GM23338 (cell line): Measurements from ENCODE around the gene TCF7L2. TPM values are rescaled to one million over a fixed set of nuclear protein-coding genes. Genes with fewer than 3 reads are reported as not detected.

ENCODE experiments used
- ATAC-seq: fragments of 200-7000 bp; cut with Tn5 transposase; 3 replicates; pipeline ENCODE4 v1.9.1; 2020
- DNase-seq: peaks from one replicate; pipeline ENCODE4 v3.0.0-alpha.2; 2015; ENCODE audit warnings: low spot score
- H2AFZ ChIP-seq: fragments of 200-600 bp; sonication (generic); 2 replicates; pipeline ENCODE4 v1.8.0; 2016; ENCODE audit warnings: antibody characterized with exemption, mild to moderate bottlenecking, moderate library complexity
- H3F3A ChIP-seq: fragments of 200-600 bp; sonication (generic); replicated peaks from 2 replicates; pipeline ENCODE4 v1.8.0; 2017; ENCODE audit warnings: antibody characterized with exemption, mixed run types, low read depth
- H3K27ac ChIP-seq: fragments of 200-600 bp; sonication (generic); 2 replicates; pipeline ENCODE4 v1.6.1; 2016; ENCODE audit warnings: low read depth
- H3K27me3 ChIP-seq: fragments of 200-600 bp; sonication (generic); 2 replicates; pipeline ENCODE4 v1.8.0; 2016; ENCODE audit warnings: mild to moderate bottlenecking, mixed run types, moderate library complexity; ENCODE audit not compliant: insufficient read depth
- H3K36me3 ChIP-seq: fragments of 200-600 bp; sonication (generic); 2 replicates; pipeline ENCODE4 v1.8.0; 2016; ENCODE audit warnings: mild to moderate bottlenecking; ENCODE audit not compliant: insufficient read depth
- H3K4me1 ChIP-seq: fragments of 200-600 bp; sonication (generic); 2 replicates; pipeline ENCODE4 v1.8.0; 2016; ENCODE audit warnings: mild to moderate bottlenecking, moderate library complexity; ENCODE audit not compliant: insufficient read depth
- H3K4me2 ChIP-seq: fragments of 200-600 bp; sonication (generic); 2 replicates; pipeline ENCODE4 v1.7.1; 2017; ENCODE audit warnings: mixed run types
- H3K4me3 ChIP-seq: fragments of 200-600 bp; sonication (generic); 2 replicates; pipeline ENCODE4 v1.6.1; 2016; ENCODE audit warnings: mixed run types
- H3K79me2 ChIP-seq: fragments of 200-600 bp; sonication (generic); replicated peaks from 2 replicates; pipeline ENCODE4 v1.8.0; 2017; ENCODE audit warnings: mild to moderate bottlenecking; ENCODE audit not compliant: insufficient read depth
- H3K9me2 ChIP-seq: fragments of 200-600 bp; sonication (generic); 2 replicates; pipeline ENCODE4 v1.8.0; 2017; ENCODE audit not compliant: insufficient read depth
- H4K20me1 ChIP-seq: fragments of 200-600 bp; sonication (generic); replicated peaks from 2 replicates; pipeline ENCODE4 v1.8.0; 2017; ENCODE audit warnings: mild to moderate bottlenecking; ENCODE audit not compliant: insufficient read depth
- H3K27ac Mint-ChIP-seq: 2 replicates; pipeline ENCODE4 v1.8.0; 2020; ENCODE audit warnings: inconsistent platforms, mild to moderate bottlenecking, moderate library complexity, mixed read lengths
- H3K27me3 Mint-ChIP-seq: 3 replicates; pipeline ENCODE4 v1.8.0; 2022; ENCODE audit warnings: low read depth, mild to moderate bottlenecking, moderate library complexity, mixed read lengths, inconsistent platforms; ENCODE audit not compliant: insufficient read depth, poor library complexity
- H3K36me3 Mint-ChIP-seq: 3 replicates; pipeline ENCODE4 v1.8.0; 2021; ENCODE audit warnings: low read depth, mild to moderate bottlenecking, inconsistent platforms, moderate library complexity, mixed read lengths
- H3K4me1 Mint-ChIP-seq: 3 replicates; pipeline ENCODE4 v1.8.0; 2020; ENCODE audit warnings: mild to moderate bottlenecking, inconsistent platforms, mixed read lengths
- H3K4me3 Mint-ChIP-seq: 3 replicates; pipeline ENCODE4 v1.8.0; 2021; ENCODE audit warnings: moderate library complexity, mild to moderate bottlenecking, inconsistent platforms, mixed read lengths
- H3K9me3 Mint-ChIP-seq: 3 replicates; pipeline ENCODE4 v1.8.0; 2020; ENCODE audit warnings: moderate library complexity, mild to moderate bottlenecking, inconsistent platforms, mixed read lengths
- CREB1 ChIP-seq: fragments of 250-450 bp; sonication (Bioruptor Pico); IDR thresholded peaks from 2 replicates; pipeline ENCODE4 v1.5.0; 2020; ENCODE audit warnings: low read depth, mild to moderate bottlenecking, moderate library complexity
- CTCF ChIP-seq, 2 experiments: fragments of 200-600 bp in 1 of 2; sonication (generic) in 1 of 2; conservative IDR thresholded peaks; 2 replicates each; pipeline versions ENCODE4 v1.5.1 to v1.6.1; 2016 to 2017; ENCODE audit warnings: antibody characterized with exemption in 2 of 2, low read depth in 2 of 2, mild to moderate bottlenecking in 2 of 2, moderate library complexity in 1 of 2
- EZH2phosphoT487 ChIP-seq: fragments of 200-600 bp; sonication (generic); IDR thresholded peaks from one replicate; pipeline ENCODE4 v1.8.1; 2018; ENCODE audit warnings: antibody characterized with exemption; ENCODE audit not compliant: unreplicated experiment
- JUNB ChIP-seq: IDR thresholded peaks from one replicate; pipeline ENCODE4 v1.6.1; 2016; ENCODE audit warnings: antibody characterized with exemption; ENCODE audit not compliant: unreplicated experiment
- NANOG ChIP-seq: IDR thresholded peaks from 2 replicates; pipeline ENCODE4 v1.6.1; 2016; ENCODE audit warnings: antibody characterized with exemption, borderline replicate concordance
- POLR2AphosphoS5 ChIP-seq: IDR thresholded peaks from 2 replicates; pipeline ENCODE4 v1.6.1; 2016; ENCODE audit warnings: antibody characterized with exemption, low read depth
- REST ChIP-seq: IDR thresholded peaks from one replicate; pipeline ENCODE4 v1.6.1; 2018; ENCODE audit warnings: antibody characterized with exemption; ENCODE audit not compliant: unreplicated experiment
- STAT1 ChIP-seq: IDR thresholded peaks from one replicate; pipeline ENCODE4 v1.6.1; 2016; ENCODE audit warnings: antibody characterized with exemption; ENCODE audit not compliant: unreplicated experiment
- ZNF114 ChIP-seq: fragments of 250-450 bp; sonication (Bioruptor Pico); IDR thresholded peaks from 2 replicates; pipeline ENCODE4 v1.5.0; 2020; ENCODE audit warnings: mild to moderate bottlenecking, moderate library complexity
- ZNF331 ChIP-seq: fragments of 250-450 bp; sonication (Bioruptor Pico); IDR thresholded peaks from 2 replicates; pipeline ENCODE4 v1.5.0; 2020; ENCODE audit warnings: low read depth, mild to moderate bottlenecking, moderate library complexity
- ZNF462 ChIP-seq: fragments of 250-450 bp; sonication (Bioruptor Pico); IDR thresholded peaks from 2 replicates; pipeline ENCODE4 v1.5.0; 2020; ENCODE audit warnings: mild to moderate bottlenecking, moderate library complexity
- polyA plus RNA-seq: library from polyadenylated mRNA; unstranded; fragments of >200 nt; fragmentation: Nextera tagmentation; extraction: Ambion mirVana; gene quantifications from 2 replicates; pipeline ENCODE4 v1.2.1, GENCODE V29; 2016
- total RNA-seq: library from RNA; depleted of rRNA; stranded (reverse); fragments of >200 nt; shearing (Covaris generic); gene quantifications from 2 replicates; pipeline ENCODE4 v1.2.3, GENCODE V29; 2014
- TF ChIP-seq, protein P1 (sequence below): IDR thresholded peaks from 2 replicates; pipeline ENCODE4 v1.6.1; 2016; ENCODE audit warnings: antibody characterized with exemption

Gene TCF7L2
- total and polyA plus RNA-seq, 2 experiments from 2014 or later, result 32.2 to 80.8 TPM

GRCh38 chr10:113129117-113129516, 179.1 kb downstream of the TCF7L2 start (continued):
- no peak for TF ChIP-seq REST

GRCh38 chr10:113130014-113130641, 180.1 kb downstream of the TCF7L2 start:
- H3K27me3 Mint-ChIP-seq, result peaks cover 22% of the 10 kb centered on the region
- Histone ChIP-seq H3K79me2 (peaks cover 85% of the 10 kb centered on the region), H2AFZ (no peak overlapping the region), H3K4me3 (no peak overlapping the region), H4K20me1 (peaks cover 19% of the 10 kb centered on the region), H3K27ac (no peak overlapping the region), H3F3A (peaks cover 12% of the 10 kb centered on the region; the same call in 1 of the 2 replicates), H3K27me3 (no peaks in the 10 kb centered on the region), H3K4me1 (peaks cover 92% of the 10 kb centered on the region), H3K36me3 (no peaks in the 10 kb centered on the region), H3K9me2 (no peaks in the 10 kb centered on the region), H3K4me2 (0 out of 2 replicates have a peak overlapping the region, but pooled peaks have one; percentile 26)
- H3K4me3 Mint-ChIP-seq, result no peak overlapping the region
- H3K27ac Mint-ChIP-seq, result no peak overlapping the region
- H3K9me3 Mint-ChIP-seq, result no peaks in the 10 kb centered on the region
- DNase-seq, result no peak
- peaks cover 89% of the 10 kb centered on the region for H3K4me1 Mint-ChIP-seq
- no peaks in the 10 kb centered on the region for H3K36me3 Mint-ChIP-seq
- TF ChIP-seq EZH2phosphoT487 (no peak), ZNF114 (CRISPR knock-in tag) (no peak), ZNF462 (CRISPR knock-in tag) (no peak), CTCF (conservative IDR thresholded peaks at IDR 0.05; ENCODE audit: low read depth in 2 of 2) (no peak), JUNB (no peak), POLR2AphosphoS5 (no peak), NANOG (no peak), STAT1 (no peak), CREB1 (CRISPR knock-in tag) (no peak), ZNF331 (CRISPR knock-in tag) (no peak)
- TF ChIP-seq, protein P1, sequence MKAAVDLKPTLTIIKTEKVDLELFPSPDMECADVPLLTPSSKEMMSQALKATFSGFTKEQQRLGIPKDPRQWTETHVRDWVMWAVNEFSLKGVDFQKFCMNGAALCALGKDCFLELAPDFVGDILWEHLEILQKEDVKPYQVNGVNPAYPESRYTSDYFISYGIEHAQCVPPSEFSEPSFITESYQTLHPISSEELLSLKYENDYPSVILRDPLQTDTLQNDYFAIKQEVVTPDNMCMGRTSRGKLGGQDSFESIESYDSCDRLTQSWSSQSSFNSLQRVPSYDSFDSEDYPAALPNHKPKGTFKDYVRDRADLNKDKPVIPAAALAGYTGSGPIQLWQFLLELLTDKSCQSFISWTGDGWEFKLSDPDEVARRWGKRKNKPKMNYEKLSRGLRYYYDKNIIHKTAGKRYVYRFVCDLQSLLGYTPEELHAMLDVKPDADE, result no peak
- no peak for ATAC-seq
